CD4-positive, alpha-beta T cell treated with Interleukin-4 for 4 hours (primary cell): ENCODE data around the gene TRAF3.
"Not testable (repeated sequence)": the region's sequence is repeated elsewhere in the genome, so short reads cannot be mapped to it uniquely, and the experiment has no call there.

Source experiments
- DNase-seq: peaks from one replicate; pipeline ENCODE4 v3.0.0-alpha.2; 2020

Gene TRAF3

DNA sequence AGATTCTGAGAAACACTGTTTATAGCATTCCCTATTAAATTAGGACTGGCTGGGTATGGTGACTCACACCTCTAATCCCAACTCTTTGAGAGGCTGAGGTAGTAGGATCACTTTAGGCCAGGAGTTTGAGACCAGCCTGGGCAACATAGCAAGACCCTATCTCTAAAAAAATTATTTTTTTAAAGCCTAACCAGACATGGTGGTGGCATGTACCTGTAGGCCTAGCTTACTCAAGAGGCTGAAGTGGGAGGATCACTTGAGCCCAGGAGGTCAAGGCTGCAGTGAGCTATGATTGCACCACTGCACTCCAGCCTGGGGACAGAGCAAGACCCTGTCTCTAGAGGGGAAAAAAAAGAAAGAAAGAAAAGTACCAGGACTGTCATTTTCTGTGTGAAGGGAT is 119.5 kb downstream of the TRAF3 start:
- not testable (repeated sequence) for DNase-seq

- DNase-seq, result no peak
Measured at GRCh38 chr14:102897299-102898027, 120.2 kb downstream of the TRAF3 start.

- no peak for DNase-seq
Measured at GRCh38 chr14:102898298-102898697, 121.0 kb downstream of the TRAF3 start.

DNA sequence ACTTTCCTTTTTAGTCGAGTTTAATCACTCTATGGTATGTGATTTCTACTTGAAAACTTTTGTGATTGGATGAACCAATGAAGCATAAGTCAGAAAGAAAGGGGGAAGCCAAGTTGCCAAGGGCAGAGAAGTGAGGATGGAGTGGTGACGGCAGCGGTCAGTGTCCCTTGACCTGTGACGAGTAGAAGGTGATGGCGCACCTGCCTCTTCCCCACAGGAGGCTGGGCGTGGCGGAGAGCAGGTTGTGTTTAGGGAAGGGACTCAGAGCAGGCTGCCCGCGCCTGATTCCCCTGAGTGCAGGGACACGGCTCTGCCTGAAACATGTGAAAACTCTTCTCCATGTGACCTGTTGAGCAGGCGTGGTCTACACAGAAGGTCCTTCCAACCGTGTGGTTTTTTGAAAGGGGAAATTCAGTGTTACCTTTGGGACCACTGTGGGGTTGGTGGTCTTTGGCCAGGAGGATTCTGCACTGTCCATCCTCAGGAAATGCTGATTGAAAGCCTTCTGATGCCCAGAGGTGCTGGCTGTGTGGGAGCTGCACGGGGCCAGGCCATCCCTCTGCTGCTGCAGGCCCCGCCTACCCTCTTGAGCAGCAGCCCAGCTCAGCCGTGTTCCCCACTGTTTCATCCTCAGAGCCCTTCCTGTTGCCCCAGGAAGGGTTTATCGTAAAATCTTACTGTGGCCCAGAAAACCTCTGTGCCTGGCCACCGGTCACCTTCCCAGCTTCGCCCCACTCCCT is 121.7 kb downstream of the TRAF3 start:
- no peak for DNase-seq

DNA sequence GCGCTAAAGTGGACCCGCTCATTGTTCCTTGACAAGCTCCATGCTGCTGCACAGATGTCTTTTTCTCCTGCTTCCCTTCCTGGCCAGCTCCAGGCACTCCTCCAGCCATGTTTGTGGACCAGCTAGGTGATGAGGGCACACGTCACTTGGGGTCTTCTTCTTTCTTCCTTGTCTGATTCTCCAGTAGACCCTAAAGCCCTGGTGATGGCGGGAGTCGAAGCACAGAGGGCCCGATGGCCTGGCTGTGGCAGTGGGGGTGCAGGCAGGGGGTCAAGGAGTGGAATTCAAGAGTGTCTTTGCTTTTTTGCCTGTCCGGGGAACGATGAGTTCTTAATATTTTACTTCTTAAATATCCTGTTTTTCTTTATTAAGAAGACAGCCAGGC is 122.3 kb downstream of the TRAF3 start:
- no peak for DNase-seq

GRCh38 chr14:102900631-102901571 is 123.7 kb downstream of the TRAF3 start:
- peak; percentile 5 for DNase-seq

DNA sequence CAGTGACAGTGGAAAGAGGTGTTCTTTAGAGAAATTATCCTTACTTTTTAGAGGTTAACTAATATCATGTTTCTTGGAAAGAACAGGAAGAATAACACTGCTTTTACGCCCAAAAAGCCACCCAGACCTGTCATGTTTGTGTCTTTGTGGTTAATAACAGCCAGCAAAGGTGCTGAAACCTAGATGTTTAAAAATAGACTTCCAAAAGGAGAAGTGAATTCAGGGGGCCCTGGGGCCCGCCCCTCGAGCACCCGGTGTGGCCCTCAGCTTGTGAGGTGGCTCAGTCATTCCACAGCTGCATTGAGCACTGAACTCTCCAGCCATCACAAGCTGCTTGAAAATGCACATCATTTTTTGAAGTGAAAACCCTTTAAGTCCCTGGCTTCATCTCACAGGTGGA is 124.4 kb downstream of the TRAF3 start:
- no peak for DNase-seq

GRCh38 chr14:102902086-102902485 is 124.8 kb downstream of the TRAF3 start:
- DNase-seq, result no peak

DNA sequence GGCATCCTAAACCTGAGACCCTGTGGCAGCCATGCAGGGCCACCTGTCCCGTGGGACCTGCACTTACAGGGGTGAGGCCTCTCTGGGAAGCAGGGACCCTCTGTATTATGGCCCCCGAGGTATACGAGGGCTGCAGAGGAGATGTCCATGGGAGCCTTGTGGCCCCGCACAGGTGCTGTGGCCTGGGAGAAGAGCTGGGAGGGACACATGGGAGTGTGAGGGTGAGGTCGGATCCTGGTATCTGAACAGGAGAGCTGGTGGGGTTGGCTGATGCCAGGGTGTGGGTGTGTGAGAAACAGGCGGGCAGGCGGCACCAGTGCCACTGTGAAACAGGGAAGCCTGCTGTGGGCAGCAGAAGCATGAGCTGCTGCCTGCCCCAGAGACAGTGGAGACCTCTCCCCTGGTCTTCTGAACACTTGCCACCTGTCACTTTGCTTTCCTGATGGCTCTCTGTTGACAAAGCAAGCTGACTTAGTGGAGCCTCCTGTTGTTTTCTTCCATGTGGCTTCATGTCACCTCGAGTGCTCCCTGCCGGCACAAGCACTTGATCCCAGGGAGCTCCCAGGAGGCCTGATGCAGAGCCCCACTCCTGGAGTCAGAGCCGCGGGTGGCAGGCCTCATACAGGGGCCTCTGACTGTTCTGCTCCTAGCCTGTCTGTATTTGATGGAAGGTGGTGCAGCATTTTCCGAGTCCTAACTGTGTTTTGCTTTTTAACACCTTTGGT is 125.4 kb downstream of the TRAF3 start:
- DNase-seq, result no peak

DNA sequence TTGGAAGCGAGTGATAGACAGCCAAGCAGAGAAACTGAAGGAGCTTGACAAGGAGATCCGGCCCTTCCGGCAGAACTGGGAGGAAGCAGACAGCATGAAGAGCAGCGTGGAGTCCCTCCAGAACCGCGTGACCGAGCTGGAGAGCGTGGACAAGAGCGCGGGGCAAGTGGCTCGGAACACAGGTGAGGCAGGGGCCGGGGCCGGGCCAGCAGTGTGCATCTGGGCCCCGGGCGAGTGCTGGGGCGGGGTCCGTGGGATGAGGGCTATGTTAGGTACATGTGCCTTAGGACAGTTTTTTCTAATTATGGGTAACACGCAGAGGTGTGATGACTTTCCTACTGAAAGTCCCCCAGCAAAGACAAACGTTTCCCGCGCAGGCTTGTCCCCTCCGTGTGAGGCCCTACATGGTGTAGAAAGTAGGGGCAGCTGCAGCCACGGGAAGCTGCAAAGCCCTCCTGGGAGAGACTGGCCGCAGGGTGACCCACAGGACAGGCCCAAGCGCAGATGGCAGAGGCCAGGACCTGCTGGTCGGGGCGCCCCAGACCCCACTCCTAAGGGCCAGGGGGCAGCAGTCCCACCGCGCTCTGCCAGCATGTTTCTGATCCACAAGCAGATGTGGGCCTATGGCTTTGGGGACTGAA is 126.1 kb downstream of the TRAF3 start:
- DNase-seq, result no peak

GRCh38 chr14:102903889-102904512 is 126.8 kb downstream of the TRAF3 start:
- DNase-seq, result no peak

DNA sequence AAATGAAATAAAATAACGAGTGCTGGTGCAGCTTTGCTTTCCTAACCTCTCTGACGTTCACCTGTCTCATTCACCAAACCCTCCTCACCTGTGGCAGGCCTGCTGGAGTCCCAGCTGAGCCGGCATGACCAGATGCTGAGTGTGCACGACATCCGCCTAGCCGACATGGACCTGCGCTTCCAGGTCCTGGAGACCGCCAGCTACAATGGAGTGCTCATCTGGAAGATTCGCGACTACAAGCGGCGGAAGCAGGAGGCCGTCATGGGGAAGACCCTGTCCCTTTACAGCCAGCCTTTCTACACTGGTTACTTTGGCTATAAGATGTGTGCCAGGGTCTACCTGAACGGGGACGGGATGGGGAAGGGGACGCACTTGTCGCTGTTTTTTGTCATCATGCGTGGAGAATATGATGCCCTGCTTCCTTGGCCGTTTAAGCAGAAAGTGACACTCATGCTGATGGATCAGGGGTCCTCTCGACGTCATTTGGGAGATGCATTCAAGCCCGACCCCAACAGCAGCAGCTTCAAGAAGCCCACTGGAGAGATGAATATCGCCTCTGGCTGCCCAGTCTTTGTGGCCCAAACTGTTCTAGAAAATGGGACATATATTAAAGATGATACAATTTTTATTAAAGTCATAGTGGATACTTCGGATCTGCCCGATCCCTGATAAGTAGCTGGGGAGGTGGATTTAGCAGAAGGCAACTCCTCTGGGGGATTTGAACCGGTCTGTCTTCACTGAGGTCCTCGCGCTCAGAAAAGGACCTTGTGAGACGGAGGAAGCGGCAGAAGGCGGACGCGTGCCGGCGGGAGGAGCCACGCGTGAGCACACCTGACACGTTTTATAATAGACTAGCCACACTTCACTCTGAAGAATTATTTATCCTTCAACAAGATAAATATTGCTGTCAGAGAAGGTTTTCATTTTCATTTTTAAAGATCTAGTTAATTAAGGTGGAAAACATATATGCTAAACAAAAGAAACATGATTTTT is 128.2 kb downstream of the TRAF3 start:
- no peak for DNase-seq

DNA sequence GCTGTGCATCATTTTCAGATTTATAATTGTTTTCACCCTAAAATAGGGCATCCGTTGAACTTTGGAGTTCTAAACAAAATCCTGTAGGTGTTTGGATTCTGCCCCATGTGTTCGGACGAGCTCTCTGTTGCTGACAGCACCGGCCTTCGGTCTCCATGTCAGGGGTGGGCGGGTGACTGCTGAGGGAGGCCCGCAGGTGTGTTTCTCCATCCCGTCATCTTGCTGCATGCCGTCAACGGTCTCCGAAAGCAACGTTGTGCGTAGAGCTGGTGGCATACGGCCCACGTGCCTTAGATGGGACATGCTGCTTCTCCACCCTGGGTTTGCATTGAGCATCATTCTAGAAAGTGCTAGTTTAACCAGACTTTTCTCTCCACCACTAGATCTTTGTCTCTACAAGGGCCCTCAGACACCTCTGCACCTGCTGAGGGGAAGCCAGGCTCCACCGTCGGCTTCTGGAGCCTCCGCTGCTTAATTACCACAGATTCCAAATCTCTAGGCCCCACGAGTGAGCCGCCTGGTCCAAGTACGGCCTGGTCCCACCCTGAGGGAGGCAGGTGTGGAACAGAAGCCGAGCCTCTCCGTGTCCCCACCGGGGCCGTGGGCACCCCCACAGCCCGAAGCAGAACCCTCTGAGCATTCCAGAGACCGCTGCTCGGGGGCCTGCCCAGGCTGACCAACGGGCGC is 129.5 kb downstream of the TRAF3 start:
- no peak for DNase-seq

- no peak for DNase-seq
Measured at GRCh38 chr14:102907303-102907844, 130.1 kb downstream of the TRAF3 start.

DNA sequence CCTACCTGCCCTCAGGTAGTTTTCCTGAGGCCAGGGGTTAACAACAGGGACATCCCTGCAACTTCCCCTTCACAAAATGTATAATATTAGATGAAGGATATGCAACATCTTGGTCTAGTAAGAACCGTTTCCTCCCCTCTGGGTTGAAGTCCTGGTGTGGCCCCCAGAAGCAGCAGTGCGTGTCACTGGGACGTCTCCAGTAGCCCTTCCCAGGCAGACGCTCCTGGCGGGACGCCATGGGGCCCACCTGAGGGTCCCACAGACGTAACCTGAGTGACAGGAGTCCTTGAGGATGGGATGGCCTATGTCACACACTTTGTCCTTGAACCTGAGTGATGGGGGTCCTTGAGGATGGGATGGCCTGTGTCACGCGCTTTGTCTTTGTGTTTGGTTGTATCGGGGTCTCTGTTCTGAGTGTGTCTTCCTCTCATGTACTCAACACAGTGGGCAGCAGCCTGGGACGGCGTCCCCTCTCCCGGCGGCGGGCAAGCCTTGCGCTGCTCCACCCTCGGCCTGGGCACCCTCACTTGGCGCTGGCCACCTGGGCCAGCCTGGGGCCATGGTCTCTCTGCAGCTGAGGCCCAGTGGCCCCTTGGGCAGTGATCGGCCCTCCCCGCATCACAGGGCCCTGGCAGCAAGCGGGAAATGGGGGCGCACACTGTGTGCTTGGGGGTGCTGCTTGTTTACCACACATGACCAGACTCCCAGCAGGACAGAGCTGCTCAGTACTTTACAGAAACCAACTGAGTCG is 130.9 kb downstream of the TRAF3 start:
- DNase-seq, result no peak

GRCh38 chr14:102908766-102909455 is 131.7 kb downstream of the TRAF3 start:
- no peak for DNase-seq

GRCh38 chr14:102909462-102909861 is 132.2 kb downstream of the TRAF3 start:
- DNase-seq, result no peak

DNA sequence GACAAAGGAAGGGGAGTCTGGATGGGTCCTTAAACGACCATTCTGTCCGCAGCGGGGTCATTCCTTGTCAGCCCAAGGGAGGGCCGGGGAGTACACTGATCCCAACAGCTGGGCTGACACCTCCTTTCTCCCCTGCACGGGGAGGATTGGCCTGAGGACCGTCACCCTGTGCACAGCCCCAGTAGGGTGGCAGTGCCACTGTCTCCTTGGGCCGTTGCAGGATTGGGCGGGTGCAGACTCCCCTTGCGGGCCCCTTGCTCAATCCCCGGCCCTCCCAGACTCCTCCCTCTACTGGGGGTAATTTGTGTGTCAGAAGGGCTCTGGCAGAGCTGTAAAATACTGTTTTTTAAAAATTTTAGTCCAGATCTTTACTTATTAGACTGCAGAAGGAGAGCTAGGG is 132.7 kb downstream of the TRAF3 start:
- no peak for DNase-seq
